Stimulated activated CD8-positive, alpha-beta memory T cell treated with anti-CD3 and anti-CD28 coated beads, Interleukin-15, amount 100 ng/mL, for 48 hours (primary cell): ENCODE data around the gene ZNF717.
A peak's percentile ranks its signal among the peaks of the same experiment; 100 is the strongest.
"Not testable (repeated sequence)": the region's sequence is repeated elsewhere in the genome, so short reads cannot be mapped to it uniquely, and the experiment has no call there.

Experiments
- DNase-seq, 2 donors: peaks; one replicate each; pipeline ENCODE4 v3.0.0-alpha.2; 2020; ENCODE audit warnings: low read depth in 2 of 2

ZNF717 gene

GRCh38 chr3:75785081-75785755 is at the start of gene ZNF717:
ZNF717 (minus strand) TSS chr3:75785549; CDS start chr3:75783362, 2,187 bp downstream.
- DNase-seq = peak; percentile 78 to 88

- not testable (repeated sequence) for DNase-seq
Observed at GRCh38 chr3:75831076-75831475, 45.7 kb upstream of the ZNF717 start.

GRCh38 chr3:75818019-75818418 is 32.7 kb upstream of the ZNF717 start:
- not testable (repeated sequence) for DNase-seq

- not testable (repeated sequence) for DNase-seq
Observed at GRCh38 chr3:75816287-75817180, 31.2 kb upstream of the ZNF717 start.

- DNase-seq = no peak
Observed at GRCh38 chr3:75814797-75815196, 29.4 kb upstream of the ZNF717 start.

- no peak for DNase-seq
Observed at GRCh38 chr3:75782506-75782905, 2.8 kb downstream of the ZNF717 start.

GRCh38 chr3:75781079-75781745 is 4.1 kb downstream of the ZNF717 start:
- DNase-seq = peak in 1 of 2 donors; percentile 8

- DNase-seq = not testable (repeated sequence)
Observed at GRCh38 chr3:75777742-75778141, 7.6 kb downstream of the ZNF717 start.

- DNase-seq = not testable (repeated sequence)
Observed at GRCh38 chr3:75771631-75772030, 13.7 kb downstream of the ZNF717 start.

- DNase-seq = peak in 1 of 2 donors; percentile 17
Observed at GRCh38 chr3:75768303-75769017, 16.9 kb downstream of the ZNF717 start.

GRCh38 chr3:75737831-75738493 is 47.4 kb downstream of the ZNF717 start:
- no peak for DNase-seq

- DNase-seq = no peak
Observed at GRCh38 chr3:75727985-75728384, 57.4 kb downstream of the ZNF717 start.

GRCh38 chr3:75692061-75692460 is 93.3 kb downstream of the ZNF717 start:
- no peak for DNase-seq

GRCh38 chr3:75687323-75687722 is 98.0 kb downstream of the ZNF717 start:
- DNase-seq = no peak
